RWPE2 (cell line): ENCODE results near the gene MRPL44.

Source experiments
- ATAC-seq: fragments of 200-7000 bp; cut with Tn5 transposase; 3 replicates; pipeline ENCODE4 v1.9.1; 2021; ENCODE audit warnings: low read depth
- DNase-seq: peaks from one replicate; pipeline ENCODE4 v3.0.0-alpha.2; 2020; ENCODE audit warnings: low spot score
- H3K27ac ChIP-seq: fragments of 450-650 bp; 2 replicates; pipeline ENCODE4 v1.5.1; 2017; ENCODE audit warnings: mild to moderate bottlenecking; ENCODE audit not compliant: poor library complexity, severe bottlenecking
- H3K27me3 ChIP-seq: fragments of 250-450 bp; sonication (Bioruptor Pico); 2 replicates; pipeline ENCODE4 v1.5.1; 2021; ENCODE audit warnings: mild to moderate bottlenecking, moderate library complexity; ENCODE audit not compliant: insufficient read depth, poor library complexity, severe bottlenecking
- H3K36me3 ChIP-seq: fragments of 250-450 bp; sonication (Bioruptor Pico); 2 replicates; pipeline ENCODE4 v1.5.1; 2020; ENCODE audit warnings: low read depth, mild to moderate bottlenecking, moderate library complexity
- H3K4me1 ChIP-seq: fragments of 250-450 bp; sonication (Bioruptor Pico); 2 replicates; pipeline ENCODE4 v1.5.1; 2021; ENCODE audit warnings: mild to moderate bottlenecking, moderate library complexity; ENCODE audit not compliant: insufficient read depth, poor library complexity, severe bottlenecking
- H3K4me3 ChIP-seq: fragments of 250-450 bp; sonication (Bioruptor Pico); 2 replicates; pipeline ENCODE4 v1.5.1; 2021; ENCODE audit warnings: mild to moderate bottlenecking, moderate library complexity; ENCODE audit not compliant: severe bottlenecking
- H3K9me3 ChIP-seq: fragments of 250-450 bp; sonication (Bioruptor Pico); 2 replicates; pipeline ENCODE4 v1.5.1; 2021; ENCODE audit warnings: mild to moderate bottlenecking, moderate library complexity; ENCODE audit not compliant: severe bottlenecking
- CTCF ChIP-seq: fragments of 450-650 bp; IDR thresholded peaks from one replicate; pipeline ENCODE4 v1.5.1; 2017; ENCODE audit warnings: mild to moderate bottlenecking, moderate library complexity; ENCODE audit not compliant: poor library complexity, severe bottlenecking

MRPL44 gene

GRCh38 chr2:223943561-223944008, 13.7 kb upstream of the MRPL44 start:
- Histone ChIP-seq H3K27ac (peak overlapping the region; percentile 73), H3K36me3 (peaks cover 8% of the 10 kb centered on the region), H3K4me3 (peak overlapping the region; percentile 85), H3K9me3 (no peaks in the 10 kb centered on the region), H3K4me1 (peaks cover 24% of the 10 kb centered on the region), H3K27me3 (no peaks in the 10 kb centered on the region)
- DNase-seq, result no peak
- no peak for TF ChIP-seq CTCF
- ATAC-seq, result peak; percentile 40

GRCh38 chr2:223944166-223944702, 13.0 kb upstream of the MRPL44 start:
- peaks cover 24% of the 10 kb centered on the region for H3K4me1 ChIP-seq
- no peaks in the 10 kb centered on the region for H3K27me3 ChIP-seq
- DNase-seq, result no peak
- peak overlapping the region; percentile 85 for H3K4me3 ChIP-seq
- TF ChIP-seq CTCF, result no peak
- ATAC-seq, result peak; percentile 30
- peaks cover 8% of the 10 kb centered on the region for H3K36me3 ChIP-seq
- no peaks in the 10 kb centered on the region for H3K9me3 ChIP-seq
- H3K27ac ChIP-seq, result peak overlapping the region; percentile 73

GRCh38 chr2:223944703-223945531, 12.3 kb upstream of the MRPL44 start, which contains the start of gene WDFY1:
Gene WDFY1 (minus strand): TSS chr2:223945335. CDS start chr2:223945284, 51 bp downstream.
- peak; percentile 85 for ATAC-seq
- peak; percentile 84 for DNase-seq
- peak within 1 kb of the TSS; percentile 73 for H3K27ac ChIP-seq
- peak within 1 kb of the TSS; percentile 85 for H3K4me3 ChIP-seq
- no peaks in the 10 kb centered on the region for H3K9me3 ChIP-seq
- peaks cover 24% of the 10 kb centered on the region for H3K4me1 ChIP-seq
- H3K36me3 ChIP-seq, result peaks cover 4% of the 10 kb centered on the region
- no peaks in the 10 kb centered on the region for H3K27me3 ChIP-seq
- TF ChIP-seq CTCF, result no peak

GRCh38 chr2:223945755-223946154, 11.5 kb upstream of the MRPL44 start:
- Histone ChIP-seq H3K36me3 (no peaks in the 10 kb centered on the region), H3K4me1 (peaks cover 24% of the 10 kb centered on the region), H3K27ac (no peak overlapping the region), H3K27me3 (no peaks in the 10 kb centered on the region), H3K9me3 (no peaks in the 10 kb centered on the region), H3K4me3 (peak overlapping the region; percentile 85)
- TF ChIP-seq CTCF, result no peak
- ATAC-seq (no peak), DNase-seq (no peak)
